K562 (cell line): Measurements from ENCODE around the gene VAMP4. TPM values are rescaled to one million over a fixed set of nuclear protein-coding genes. Genes with fewer than 3 reads are reported as not detected.

ENCODE experiments used
- ARID4B ChIP-seq: sonication (generic); formaldehyde crosslinking; IDR thresholded peaks from 2 replicates; pipeline ENCODE4 v1.8.0; 2022; ENCODE audit warnings: mild to moderate bottlenecking, missing genetic modification reagents
- BRD9 ChIP-seq: fragments of 450-650 bp; IDR thresholded peaks from 2 replicates; pipeline ENCODE4 v1.6.1; 2018; ENCODE audit warnings: low read depth; ENCODE audit not compliant: partially characterized antibody
- CTCF ChIP-seq, 3 experiments: IDR thresholded peaks in 2 of 3; conservative IDR thresholded peaks in 1 of 3; 2 replicates each; pipeline ENCODE4 v1.5.1; 2011 to 2012; ENCODE audit warnings: low read length in 3 of 3, mild to moderate bottlenecking in 3 of 3, control low read depth in 2 of 3, improper control_type of control experiment in 1 of 3, inconsistent platforms in 1 of 3, low read depth in 1 of 3, mixed read lengths in 1 of 3, moderate library complexity in 1 of 3; ENCODE audit not compliant: insufficient read depth in 2 of 3
- EZH2 ChIP-seq: IDR thresholded peaks from 2 replicates; pipeline ENCODE4 v1.6.1; 2012; ENCODE audit warnings: low read depth, mild to moderate bottlenecking, inconsistent platforms, low read length, borderline replicate concordance
- HES1 ChIP-seq: fragments of 450-650 bp; IDR thresholded peaks from 2 replicates; pipeline ENCODE4 v1.6.1; 2016; ENCODE audit warnings: low read depth, mild to moderate bottlenecking, moderate library complexity
- HMGXB4 ChIP-seq: sonication (generic); formaldehyde crosslinking; IDR thresholded peaks from 2 replicates; pipeline ENCODE4 v1.8.1; 2023; ENCODE audit warnings: mild to moderate bottlenecking, missing genetic modification reagents
- HNRNPLL ChIP-seq: fragments of 200-400 bp; formaldehyde crosslinking; IDR thresholded peaks from 2 replicates; pipeline ENCODE4 v1.6.1; 2017; ENCODE audit warnings: low read length, low read depth, mild to moderate bottlenecking; ENCODE audit not compliant: poor library complexity, severe bottlenecking
- MAX ChIP-seq: sonication (generic); formaldehyde crosslinking; IDR thresholded peaks from 2 replicates; pipeline ENCODE4 v1.9.0; 2022; ENCODE audit warnings: mild to moderate bottlenecking, missing genetic modification reagents
- MYBL2 ChIP-seq, 2 experiments: fragments of 450-650 bp in 1 of 2; sonication (generic) in 1 of 2; formaldehyde crosslinking in 1 of 2; IDR thresholded peaks; 2 replicates each; pipeline versions ENCODE4 v1.6.1 to v1.8.1; 2017 to 2022; ENCODE audit warnings: borderline replicate concordance in 1 of 2, inconsistent platforms in 1 of 2, low read depth in 1 of 2, mild to moderate bottlenecking in 1 of 2, missing genetic modification reagents in 1 of 2, moderate library complexity in 1 of 2
- NCOR1 ChIP-seq: fragments of 450-650 bp; IDR thresholded peaks from 2 replicates; pipeline ENCODE4 v1.6.1; 2016; ENCODE audit warnings: mild to moderate bottlenecking, moderate library complexity
- NFXL1 ChIP-seq: fragments of 450-650 bp; formaldehyde crosslinking; IDR thresholded peaks from 2 replicates; pipeline ENCODE4 v1.4.0; 2021; ENCODE audit warnings: mild to moderate bottlenecking
- NONO ChIP-seq, 2 experiments: fragments of 200-400 bp in 1 of 2; fragments of 450-650 bp in 1 of 2; formaldehyde crosslinking in 1 of 2; IDR thresholded peaks; 2 replicates each; pipeline ENCODE4 v1.6.1; 2017; ENCODE audit warnings: low read depth in 2 of 2, mild to moderate bottlenecking in 2 of 2, moderate library complexity in 2 of 2, low read length in 1 of 2
- RB1 ChIP-seq: fragments of 450-650 bp; IDR thresholded peaks from 2 replicates; pipeline ENCODE4 v1.6.1; 2017; ENCODE audit warnings: low read depth, mild to moderate bottlenecking
- SIN3A ChIP-seq, 2 experiments: fragments of 150-350 bp in 1 of 2; IDR thresholded peaks; 2 replicates each; pipeline ENCODE4 v1.6.1; 2011 to 2016; ENCODE audit warnings: borderline replicate concordance in 2 of 2, low read depth in 2 of 2, low read length in 2 of 2, mild to moderate bottlenecking in 2 of 2, moderate library complexity in 2 of 2; ENCODE audit not compliant: control insufficient read depth in 1 of 2
- TBL1XR1 ChIP-seq, 2 experiments: IDR thresholded peaks; 2 replicates each; pipeline ENCODE4 v1.6.1; 2012; ENCODE audit warnings: improper control_type of control experiment in 2 of 2, low read length in 2 of 2, mild to moderate bottlenecking in 1 of 2
- TEAD1 ChIP-seq, 2 experiments: fragments of 450-650 bp in 1 of 2; sonication (generic) in 1 of 2; formaldehyde crosslinking; IDR thresholded peaks; 2 replicates each; pipeline versions ENCODE4 v1.4.0 to v1.8.0; 2020 to 2022; ENCODE audit warnings: mild to moderate bottlenecking in 2 of 2, missing genetic modification reagents in 1 of 2
- ZC3H4 ChIP-seq: sonication (generic); formaldehyde crosslinking; IDR thresholded peaks from 2 replicates; pipeline ENCODE4 v1.9.0; 2021; ENCODE audit warnings: missing genetic modification reagents, borderline replicate concordance
- ZNF551 ChIP-seq: fragments of 250-450 bp; sonication (Bioruptor Pico); IDR thresholded peaks from 2 replicates; pipeline ENCODE4 v1.5.0; 2021; ENCODE audit warnings: mild to moderate bottlenecking, moderate library complexity
- polyA plus RNA-seq, 8 experiments: library from polyadenylated mRNA; depleted of rRNA in 4 of 8; stranded (reverse) in 5 of 8; unstranded in 3 of 8; fragments of >200 nt; fragmentation: Nextera tagmentation in 2 of 8; fragmentation: Illumina TruSeq in 1 of 8; extraction: Ambion mirVana in 2 of 8; extraction: Trizol in 1 of 8; gene quantifications; 2 replicates each; pipeline versions ENCODE4 v1.2.1 to v1.2.3, GENCODE V29; 2011 to 2014; ENCODE audit warnings: inconsistent platforms in 1 of 8, missing spikeins in 1 of 8
- total RNA-seq, 7 experiments: library from RNA; depleted of rRNA in 6 of 7; stranded (reverse); fragments of >200 nt in 6 of 7; fragmentation: Illumina TruSeq in 2 of 7; extraction: Trizol in 2 of 7; gene quantifications; 2 replicates each; pipeline versions ENCODE4 v1.2.1 to v1.2.3, GENCODE V29; 2011 to 2021; ENCODE audit warnings: low replicate concordance in 1 of 7

Gene VAMP4
- total and polyA plus RNA-seq, 9 of the 15 experiments (the other 6 are each of a cell fraction or from before 2014, with no cell fraction given), result 3.3 to 21.4 (median 11.9) TPM

- TF ChIP-seq SIN3A (IDR thresholded peaks at IDR 0.05; ENCODE audit: borderline replicate concordance in 2 of 2, control insufficient read depth in 1 of 2, low read depth in 2 of 2, low read length in 2 of 2), result no peak
- no peak for TF ChIP-seq MYBL2 (IDR thresholded peaks at IDR 0.05; ENCODE audit: low read depth)
- no peak for TF ChIP-seq MYBL2 (CRISPR knock-in tag; IDR thresholded peaks at IDR 0.05; ENCODE audit: borderline replicate concordance)
- TF ChIP-seq BRD9, result no peak
- TF ChIP-seq HMGXB4 (CRISPR knock-in tag), result no peak
- TF ChIP-seq NFXL1 (CRISPR knock-in tag), result no peak
- TF ChIP-seq RB1, result no peak
- no peak; a peak in 1 of 4 replicates for TF ChIP-seq TBL1XR1 (IDR thresholded peaks at IDR 0.05; ENCODE audit: low read length in 2 of 2)
- no peak for TF ChIP-seq TEAD1 (CRISPR knock-in tag; IDR thresholded peaks at IDR 0.05)
- no peak for TF ChIP-seq ARID4B (CRISPR knock-in tag)
- TF ChIP-seq ZNF551, result no peak
- no peak for TF ChIP-seq EZH2
- no peak for TF ChIP-seq ZC3H4 (CRISPR knock-in tag)
- TF ChIP-seq MAX (CRISPR knock-in tag), result peak; percentile 61
- TF ChIP-seq NONO (IDR thresholded peaks at IDR 0.05; ENCODE audit: low read depth in 2 of 2, low read length in 1 of 2), result no peak
- no peak for TF ChIP-seq HES1
- no peak for TF ChIP-seq HNRNPLL
- TF ChIP-seq NCOR1, result peak; percentile 74
- no peak for TF ChIP-seq CTCF (IDR thresholded peaks at IDR 0.05 in 2 of 3, conservative IDR thresholded peaks at IDR 0.05 in 1 of 3; ENCODE audit: insufficient read depth in 2 of 3, low read depth in 1 of 3, low read length in 3 of 3)
Measured at GRCh38 chr1:171762143-171762563, 20.3 kb upstream of the VAMP4 start (continued).
